Lower leg skin (tissue), 3 donors: ENCODE data around the gene LDAF1.

Experiments used
- CTCF ChIP-seq, 3 donors: fragments of 450-650 bp; IDR thresholded peaks; one replicate each; pipeline ENCODE4 v1.5.1; 2016; ENCODE audit warnings: antibody characterized with exemption in 3 of 3, mild to moderate bottlenecking in 3 of 3, moderate library complexity in 2 of 3
- POLR2A ChIP-seq, 2 donors: fragments of 450-650 bp; IDR thresholded peaks; one replicate each; pipeline ENCODE4 v1.6.1; 2016 to 2017; ENCODE audit warnings: antibody characterized with exemption in 2 of 2, mild to moderate bottlenecking in 1 of 2, moderate library complexity in 1 of 2

DNA sequence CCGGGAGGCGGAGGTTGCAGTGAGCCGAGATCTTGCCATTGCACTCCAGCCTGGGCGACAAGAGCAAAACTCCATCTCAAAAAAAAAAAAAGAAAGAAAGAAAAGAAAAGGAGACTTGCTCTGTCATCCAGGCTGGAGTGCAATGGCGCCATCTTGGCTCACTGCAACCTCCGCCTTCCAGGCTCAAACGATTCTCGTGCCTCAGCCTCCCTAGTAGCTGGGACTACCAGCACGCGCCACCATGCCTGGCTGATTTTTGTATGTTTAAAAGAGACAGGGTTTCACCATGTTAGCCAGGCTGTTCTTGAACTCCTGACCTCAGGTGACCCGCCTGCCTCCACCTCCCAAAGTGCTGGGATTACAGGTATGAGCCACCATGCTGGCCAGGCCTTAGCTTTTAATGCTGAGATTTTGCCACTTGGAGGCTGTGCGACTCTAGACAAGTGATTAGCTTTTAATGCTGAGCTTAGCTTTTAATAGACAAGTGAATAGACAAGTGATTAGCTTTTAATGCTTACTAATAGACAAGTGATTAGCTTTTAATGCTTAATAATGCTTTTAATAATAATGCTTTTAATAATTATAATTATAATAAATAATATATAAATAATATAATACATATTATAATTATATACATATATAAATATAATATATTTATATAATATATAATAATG, 9.6 kb downstream of the LDAF1 start:
- no peak for TF ChIP-seq POLR2A (IDR thresholded peaks at IDR 0.05)
- TF ChIP-seq CTCF (IDR thresholded peaks at IDR 0.05): no peak
